ENCODE results near the gene CHCHD4. TPM values are rescaled to one million over a fixed set of nuclear protein-coding genes. Genes with fewer than 3 reads are reported as not detected.

Gene CHCHD4
- total RNA-seq, 6 experiments from 2014 or later: 6.2 to 13.5 (median 8.4) TPM

DNA sequence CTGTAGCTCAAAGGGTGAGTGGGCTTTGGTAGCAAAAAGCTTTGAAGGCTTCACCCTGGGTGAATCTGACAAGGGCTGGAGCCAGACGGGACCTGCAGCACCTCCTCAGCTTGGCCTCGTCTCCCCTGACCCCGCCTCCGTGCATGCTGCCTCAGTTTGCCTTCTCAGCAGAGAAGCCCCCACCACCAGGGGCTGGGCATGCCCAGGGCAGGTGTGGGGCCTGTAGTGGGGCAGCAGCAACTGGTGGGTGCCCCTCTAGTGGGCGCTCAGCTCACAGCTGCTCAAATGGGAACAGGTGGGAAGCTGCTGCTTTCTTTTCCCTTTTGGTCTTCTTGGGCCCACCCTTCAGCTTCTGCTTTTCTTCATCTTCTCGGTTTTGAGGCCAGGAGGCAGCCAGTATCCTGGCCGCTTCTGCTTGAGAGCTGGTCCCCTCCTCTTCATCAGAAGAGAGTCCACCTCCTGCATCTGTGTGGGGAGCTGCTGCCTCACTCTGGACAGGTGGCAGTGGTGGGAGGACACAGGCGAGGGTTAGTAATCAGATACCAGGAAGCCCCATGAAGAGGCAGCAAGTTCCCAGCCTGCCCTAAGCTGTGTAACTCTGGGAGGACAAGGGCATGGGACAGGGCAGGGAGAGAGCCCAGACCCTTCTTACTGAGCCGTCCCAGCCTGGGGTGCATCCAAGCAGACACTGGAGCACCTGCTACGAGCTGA, 21.2 kb upstream of the CHCHD4 start:
- H3K4me3 ChIP-seq: no peak overlapping the region
- no peak for DNase-seq
- peak overlapping the region in 2 of 3 donors; percentile 22 to 75 for H3K27ac ChIP-seq
- WGBS (ENCODE audit: insufficient coverage, low coverage, low lambda C conversion rate, missing lambda C conversion rate): 67% methylated on average over 1 of the region's 10 CpGs
- H3K9me3 ChIP-seq: no peaks in the 10 kb centered on the region
- intact Hi-C loops (cut with DNase I): no loop called here
- ATAC-seq: no peak
- peaks cover 0 to 27% (median 11%) of the 10 kb centered on the region in 4 donors for H3K36me3 ChIP-seq
- no peak for TF ChIP-seq POLR2A (IDR thresholded peaks at IDR 0.05)
- TF ChIP-seq, protein P1, sequence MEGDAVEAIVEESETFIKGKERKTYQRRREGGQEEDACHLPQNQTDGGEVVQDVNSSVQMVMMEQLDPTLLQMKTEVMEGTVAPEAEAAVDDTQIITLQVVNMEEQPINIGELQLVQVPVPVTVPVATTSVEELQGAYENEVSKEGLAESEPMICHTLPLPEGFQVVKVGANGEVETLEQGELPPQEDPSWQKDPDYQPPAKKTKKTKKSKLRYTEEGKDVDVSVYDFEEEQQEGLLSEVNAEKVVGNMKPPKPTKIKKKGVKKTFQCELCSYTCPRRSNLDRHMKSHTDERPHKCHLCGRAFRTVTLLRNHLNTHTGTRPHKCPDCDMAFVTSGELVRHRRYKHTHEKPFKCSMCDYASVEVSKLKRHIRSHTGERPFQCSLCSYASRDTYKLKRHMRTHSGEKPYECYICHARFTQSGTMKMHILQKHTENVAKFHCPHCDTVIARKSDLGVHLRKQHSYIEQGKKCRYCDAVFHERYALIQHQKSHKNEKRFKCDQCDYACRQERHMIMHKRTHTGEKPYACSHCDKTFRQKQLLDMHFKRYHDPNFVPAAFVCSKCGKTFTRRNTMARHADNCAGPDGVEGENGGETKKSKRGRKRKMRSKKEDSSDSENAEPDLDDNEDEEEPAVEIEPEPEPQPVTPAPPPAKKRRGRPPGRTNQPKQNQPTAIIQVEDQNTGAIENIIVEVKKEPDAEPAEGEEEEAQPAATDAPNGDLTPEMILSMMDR (IDR thresholded peaks at IDR 0.05): no peak
- H3K4me1 ChIP-seq: peaks cover 0 to 42% (median 23%) of the 10 kb centered on the region in 4 donors
- no peaks in the 10 kb centered on the region for H3K27me3 ChIP-seq

DNA sequence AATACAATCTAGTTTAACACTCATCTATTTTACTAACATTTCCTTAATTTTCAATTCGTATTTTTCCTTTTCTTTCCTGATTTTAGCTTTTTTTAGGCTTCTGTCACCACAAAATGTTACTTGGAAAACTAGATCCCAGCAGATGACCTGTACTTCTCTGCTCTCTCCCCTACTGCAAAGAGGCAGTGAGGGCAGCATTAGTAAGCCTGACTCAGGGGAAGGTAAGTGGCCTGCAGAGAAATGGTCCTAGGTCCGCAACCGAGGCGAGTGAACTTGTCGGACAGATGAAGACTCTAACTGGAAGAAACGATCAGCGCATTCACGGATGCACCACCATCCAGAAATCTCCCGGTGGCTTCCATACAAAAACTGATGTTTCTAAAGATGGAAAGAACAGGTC, 20.6 kb upstream of the CHCHD4 start:
- Histone ChIP-seq H3K36me3 (peaks cover 0 to 27% (median 11%) of the 10 kb centered on the region in 4 donors), H3K9me3 (no peaks in the 10 kb centered on the region), H3K4me1 (peaks cover 0 to 48% (median 26%) of the 10 kb centered on the region in 4 donors), H3K4me3 (no peak overlapping the region), H3K27ac (peak overlapping the region in 2 of 3 donors; percentile 22 to 75), H3K27me3 (no peaks in the 10 kb centered on the region)
- no peak for DNase-seq
- 89% methylated on average over 9 of the region's 9 CpGs for whole genome bisulfite sequencing (ENCODE audit: insufficient coverage, low coverage, low lambda C conversion rate, missing lambda C conversion rate)
- TF ChIP-seq POLR2A (IDR thresholded peaks at IDR 0.05): no peak
- TF ChIP-seq, protein P1 (IDR thresholded peaks at IDR 0.05): no peak
- no peak for ATAC-seq
- intact Hi-C loops (cut with DNase I): no loop called here

DNA sequence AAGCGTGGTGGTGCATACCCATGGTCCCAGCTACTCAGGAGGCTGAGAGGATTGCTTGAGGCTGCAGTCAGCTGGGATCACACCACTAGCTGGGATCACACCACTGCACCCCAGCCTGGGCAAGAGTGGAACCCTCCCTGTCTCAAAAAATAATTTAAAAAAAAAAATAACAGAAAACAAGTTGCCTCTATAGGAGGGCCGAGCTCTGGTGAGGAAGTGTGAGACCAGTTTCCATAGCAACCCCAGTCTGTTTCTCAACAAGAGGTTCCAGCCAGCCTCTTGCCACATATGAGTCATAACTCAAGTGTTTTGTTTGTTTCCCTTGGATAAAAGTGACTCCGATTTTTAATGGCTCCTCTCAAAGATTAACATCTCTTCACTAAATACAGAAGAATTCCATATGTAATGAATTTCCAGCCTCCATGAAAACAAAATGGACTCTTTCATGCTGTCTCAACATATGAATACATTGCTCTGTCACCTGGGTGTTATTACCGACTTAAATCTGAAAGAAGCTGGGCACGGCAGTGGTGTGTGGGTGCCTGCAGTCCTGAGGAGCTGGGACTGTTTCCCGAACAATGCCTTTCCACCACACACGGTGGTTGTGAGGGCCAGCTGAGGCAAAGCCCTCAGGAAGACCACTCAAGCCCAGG, 19.9 kb upstream of the CHCHD4 start:
- H3K27ac ChIP-seq: peak overlapping the region; percentile 34 to 75 (median 59)
- no peaks in the 10 kb centered on the region for H3K9me3 ChIP-seq
- WGBS (ENCODE audit: insufficient coverage, low coverage, low lambda C conversion rate, missing lambda C conversion rate): 11% methylated on average over 6 of the region's 7 CpGs
- no peak for TF ChIP-seq POLR2A (IDR thresholded peaks at IDR 0.05)
- TF ChIP-seq, protein P1 (IDR thresholded peaks at IDR 0.05): no peak
- peaks cover 0 to 50% (median 28%) of the 10 kb centered on the region in 4 donors for H3K4me1 ChIP-seq
- no peaks in the 10 kb centered on the region for H3K27me3 ChIP-seq
- DNase-seq: peak in 1 of 3 donors; percentile 69
- H3K36me3 ChIP-seq: peaks cover 0 to 27% (median 11%) of the 10 kb centered on the region in 4 donors
- intact Hi-C loops (cut with DNase I): no loop called here
- no peak overlapping the region for H3K4me3 ChIP-seq
- peak; percentile 63 to 82 (median 78) for ATAC-seq

DNA sequence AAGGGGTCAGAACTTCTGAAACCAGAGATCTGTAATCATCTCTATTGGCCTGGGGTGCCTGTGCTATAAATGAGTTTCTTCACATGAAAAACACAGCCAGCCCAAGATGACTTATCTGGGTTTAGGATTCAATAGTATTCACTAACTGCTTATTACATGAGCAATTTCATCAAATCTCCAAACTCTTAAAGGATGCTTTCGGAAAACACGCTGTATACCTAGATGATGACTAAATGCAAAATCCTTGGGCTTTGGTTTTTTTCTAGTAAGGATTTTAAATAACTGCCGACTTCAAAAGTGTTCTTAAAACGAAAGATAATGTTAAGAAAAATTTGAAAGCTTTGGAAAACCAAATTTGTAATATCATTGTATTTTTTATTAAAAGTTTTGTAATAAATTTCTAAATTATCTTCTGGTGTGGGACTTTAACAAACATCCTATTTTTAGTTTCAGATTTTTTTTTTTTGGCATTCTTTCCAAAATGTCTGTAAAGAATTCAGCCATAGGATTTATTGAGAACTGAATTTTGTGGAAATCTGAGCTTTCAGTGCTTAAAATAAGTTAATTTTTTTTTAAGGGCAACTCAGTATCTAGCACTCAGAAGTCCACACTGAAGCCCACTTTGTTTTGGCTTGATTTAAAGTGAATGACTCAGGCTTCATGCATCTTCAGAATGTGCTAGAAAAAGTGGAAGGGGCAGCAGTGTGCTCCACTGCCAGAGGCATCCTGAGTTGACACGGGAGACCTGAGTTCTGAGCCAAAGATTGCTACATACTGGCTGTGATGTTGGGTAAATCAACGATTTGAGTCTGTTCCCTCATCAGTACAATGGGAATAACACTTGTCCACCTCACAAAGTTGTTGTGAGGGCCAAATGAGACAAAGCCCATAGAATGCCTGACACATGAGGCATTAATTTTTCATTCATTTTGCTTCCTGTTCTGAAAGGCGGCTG, 18.9 kb upstream of the CHCHD4 start:
- ATAC-seq (peak; percentile 46 to 65 (median 62)), DNase-seq (no peak)
- H3K4me3 ChIP-seq: no peak overlapping the region
- no peaks in the 10 kb centered on the region for H3K9me3 ChIP-seq
- H3K4me1 ChIP-seq: peaks cover 0 to 52% (median 29%) of the 10 kb centered on the region in 4 donors
- no peak for TF ChIP-seq POLR2A (IDR thresholded peaks at IDR 0.05)
- TF ChIP-seq, protein P1 (IDR thresholded peaks at IDR 0.05): no peak
- 60% methylated on average over 7 of the region's 7 CpGs for WGBS (ENCODE audit: insufficient coverage, low coverage, low lambda C conversion rate, missing lambda C conversion rate)
- H3K36me3 ChIP-seq: peaks cover 0 to 27% (median 11%) of the 10 kb centered on the region in 4 donors
- H3K27ac ChIP-seq: peak overlapping the region; percentile 34 to 75 (median 59)
- H3K27me3 ChIP-seq: no peaks in the 10 kb centered on the region
- intact Hi-C loops (cut with DNase I): no loop called here

Data from right lobe of liver (tissue), 6 donors.